Lung (tissue), 12 donors: ENCODE measurements around the gene POMT2. TPM values are rescaled to one million over a fixed set of nuclear protein-coding genes. Genes with fewer than 3 reads are reported as not detected.

Source experiments
- ATAC-seq: fragments of 200-7000 bp; cut with Tn5 transposase; one replicate; pipeline ENCODE4 v1.9.1; 2020; ENCODE audit warnings: moderate number of reproducible peaks; ENCODE audit not compliant: insufficient read depth, low FRiP score
- DNase-seq, 3 donors: peaks; one replicate each; pipeline ENCODE4 v3.0.0-alpha.2; 2013 to 2017
- H3K27ac ChIP-seq, 2 donors: one replicate each; pipeline ENCODE4 v1.5.1; 2013; ENCODE audit warnings: mild to moderate bottlenecking in 2 of 2, moderate library complexity in 2 of 2, control low read depth in 1 of 2, inconsistent platforms in 1 of 2, low read depth in 1 of 2, low read length in 1 of 2
- H3K27me3 ChIP-seq, 3 donors: one replicate each; pipeline ENCODE4 v1.5.1; 2013; ENCODE audit warnings: low read length in 2 of 3; ENCODE audit not compliant: control insufficient read depth in 3 of 3, insufficient read depth in 3 of 3
- H3K36me3 ChIP-seq, 4 donors: one replicate each; pipeline ENCODE4 v1.5.1; 2013; ENCODE audit warnings: low read length in 4 of 4, mild to moderate bottlenecking in 1 of 4, moderate library complexity in 1 of 4; ENCODE audit not compliant: control insufficient read depth in 4 of 4, insufficient read depth in 4 of 4
- H3K4me1 ChIP-seq, 5 donors: one replicate each; pipeline ENCODE4 v1.5.1; 2013; ENCODE audit warnings: low read length in 5 of 5, mild to moderate bottlenecking in 2 of 5, moderate library complexity in 1 of 5; ENCODE audit not compliant: control insufficient read depth in 5 of 5, insufficient read depth in 5 of 5
- H3K4me3 ChIP-seq: one replicate; pipeline ENCODE4 v1.5.1; 2013; ENCODE audit warnings: mild to moderate bottlenecking, control low read depth, moderate library complexity
- H3K9ac ChIP-seq, 2 donors: one replicate each; pipeline ENCODE4 v1.5.1; 2013; ENCODE audit warnings: low read length in 2 of 2, control low read depth in 1 of 2; ENCODE audit not compliant: insufficient read depth in 1 of 2
- H3K9me3 ChIP-seq, 4 donors: one replicate each; pipeline ENCODE4 v1.5.1; 2013; ENCODE audit warnings: low read length in 3 of 4, mild to moderate bottlenecking in 1 of 4, moderate library complexity in 1 of 4; ENCODE audit not compliant: control insufficient read depth in 4 of 4, insufficient read depth in 3 of 4
- CTCF ChIP-seq: IDR thresholded peaks from 2 replicates; pipeline ENCODE4 v1.5.1; 2012; ENCODE audit warnings: mild to moderate bottlenecking; ENCODE audit errors: control extremely low read depth, extremely low read depth
- WGBS, 2 donors: extraction: QIAGEN DNeasy Blood & Tissue Kit; methylation state at CpG; one replicate each; pipeline ENCODE4 v1.1.7; 2013; 5-methylcytosine and 5-hydroxymethylcytosine counted together
- polyA plus RNA-seq, 2 donors: library from polyadenylated mRNA; stranded (reverse); fragments of 200-250 nt; gene quantifications; one replicate each; pipeline ENCODE4 v1.2.1, GENCODE V29; 2013
- total RNA-seq, 2 donors: library from RNA; depleted of rRNA in 1 of 2; stranded (reverse); fragments of >200 nt in 1 of 2; gene quantifications; one replicate each; pipeline ENCODE4 v1.2.1, GENCODE V29; 2014 to 2021
- donor health status: control.
- donor health status: control.
- donor health status: Bipolar disorder and iron deficiency.
- donor health status: healthy.
- donor health status: DM: yes; HTN: yes; CAD: no.

Gene POMT2
- total and polyA plus RNA-seq, 4 donors, result 10.0 to 43.1 (median 14.2) TPM

DNA sequence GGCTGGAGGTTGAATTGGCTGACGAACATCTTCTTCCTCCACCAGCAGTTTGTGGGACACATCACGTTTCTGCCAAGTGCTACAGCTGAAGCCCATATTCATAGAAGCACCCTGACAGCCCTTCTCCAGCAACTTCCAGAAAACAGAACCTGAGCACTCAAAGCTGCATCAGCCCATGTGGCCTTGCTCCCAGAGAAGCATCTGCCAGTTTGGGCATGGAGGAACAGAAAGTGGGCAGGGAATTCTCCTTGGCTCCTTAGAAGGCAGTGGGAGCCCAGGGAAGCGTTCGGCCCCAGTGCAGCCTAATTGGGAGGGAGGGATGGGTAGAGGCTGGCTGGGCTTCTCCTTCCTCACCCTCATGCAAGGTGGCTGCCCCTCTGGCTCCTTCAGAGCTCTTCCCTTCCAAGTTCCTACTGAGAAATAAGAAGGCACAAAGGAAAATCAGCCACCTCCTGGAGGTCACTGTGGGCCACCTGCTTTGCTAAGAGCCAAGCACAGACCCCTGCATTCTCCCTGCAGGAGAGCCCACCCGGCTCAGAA, 45.6 kb downstream of the POMT2 start:
- no peak overlapping the region for H3K9ac ChIP-seq
- no peak for TF ChIP-seq CTCF
- no peak overlapping the region for H3K4me3 ChIP-seq
- 76 to 78% methylated on average over 5 of the region's 5 CpGs for WGBS, 2 donors
- no peak for DNase-seq
- H3K4me1 ChIP-seq, result peaks cover 0 to 7% (median 0%) of the 10 kb centered on the region in 5 donors
- H3K27ac ChIP-seq, result no peak overlapping the region
- peaks cover 7 to 14% (median 13%) of the 10 kb centered on the region in 3 donors for H3K27me3 ChIP-seq
- ATAC-seq, result no peak
- peaks cover 0 to 31% (median 9%) of the 10 kb centered on the region in 4 donors for H3K36me3 ChIP-seq
- H3K9me3 ChIP-seq, result peaks cover 0 to 6% (median 0%) of the 10 kb centered on the region in 4 donors

DNA sequence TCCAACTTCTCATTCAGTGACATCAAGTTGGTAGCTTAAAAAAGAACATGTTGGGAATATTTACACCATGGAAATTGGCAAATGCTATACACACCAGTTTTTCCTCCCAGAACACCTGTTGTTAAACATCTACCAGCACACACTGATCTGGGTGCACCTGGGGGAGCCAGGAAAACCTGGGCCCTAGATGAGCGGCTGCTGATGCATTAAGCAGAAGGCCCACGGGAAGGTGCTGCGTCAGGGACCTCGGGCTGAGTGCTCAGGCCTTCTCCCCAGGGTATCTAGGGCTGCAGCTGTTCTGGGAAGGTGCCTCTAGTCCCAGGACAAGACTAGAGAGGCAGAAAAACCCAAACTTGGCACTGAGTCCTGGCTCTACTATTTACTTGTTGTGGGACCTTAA, 46.9 kb downstream of the POMT2 start:
- Histone ChIP-seq H3K36me3 (peaks cover 0 to 21% (median 2%) of the 10 kb centered on the region in 4 donors), H3K4me1 (peaks cover 0 to 7% (median 0%) of the 10 kb centered on the region in 5 donors), H3K9me3 (peaks cover 0 to 9% (median 0%) of the 10 kb centered on the region in 4 donors), H3K4me3 (no peak overlapping the region), H3K9ac (no peak overlapping the region), H3K27me3 (peaks cover 14 to 26% (median 14%) of the 10 kb centered on the region in 3 donors), H3K27ac (no peak overlapping the region)
- ATAC-seq (no peak), DNase-seq (no peak)
- 69 to 78% methylated on average over 4 of the region's 4 CpGs for WGBS, 2 donors
- no peak for TF ChIP-seq CTCF

DNA sequence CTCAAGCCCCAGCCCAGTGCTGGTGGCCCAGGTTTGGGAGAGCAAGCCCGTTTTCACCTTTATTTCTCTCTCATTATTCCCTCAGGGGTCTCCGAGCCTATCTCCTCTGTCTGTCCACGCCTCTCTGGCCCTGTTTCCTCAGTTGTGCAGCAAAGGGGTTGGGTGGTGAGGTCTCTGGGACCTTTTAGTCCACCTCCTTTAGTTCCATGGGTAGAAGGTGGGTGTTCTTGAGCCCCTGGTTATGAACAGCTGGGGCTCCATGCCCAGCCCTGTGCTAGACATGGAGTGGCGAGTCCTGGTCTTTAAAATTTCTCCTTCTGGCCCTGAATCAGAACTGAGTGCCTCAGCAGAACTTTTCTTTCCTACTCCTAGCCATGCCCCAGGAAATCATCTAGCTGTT, 48.4 kb downstream of the POMT2 start:
- Histone ChIP-seq H3K36me3 (peaks cover 0 to 7% (median 2%) of the 10 kb centered on the region in 4 donors), H3K4me3 (no peak overlapping the region), H3K27ac (no peak overlapping the region), H3K9me3 (peaks cover 0 to 19% (median 2%) of the 10 kb centered on the region in 4 donors), H3K27me3 (peaks cover 14 to 38% (median 21%) of the 10 kb centered on the region in 3 donors), H3K4me1 (peaks cover 0 to 7% (median 0%) of the 10 kb centered on the region in 5 donors), H3K9ac (no peak overlapping the region)
- no peak for TF ChIP-seq CTCF
- 85 to 90% methylated on average over 4 of the region's 4 CpGs for WGBS, 2 donors
- no peak for ATAC-seq
- DNase-seq, result no peak
